GM18517 (cell line): ENCODE results near the gene SLC9A5.

Source experiments
- ATAC-seq: cut with Tn5 transposase; IDR thresholded peaks from one replicate; pipeline ENCODE4 v1.9.1; 2021; ENCODE audit warnings: mild to moderate bottlenecking, moderate library complexity; ENCODE audit not compliant: unreplicated experiment

The SLC9A5 gene

GRCh38 chr16:67304020-67304419 lies 55.2 kb downstream of the SLC9A5 start:
- no peak for ATAC-seq

GRCh38 chr16:67305216-67306071 lies 56.7 kb downstream of the SLC9A5 start:
- no peak for ATAC-seq

GRCh38 chr16:67310561-67310960 lies 61.8 kb downstream of the SLC9A5 start:
- ATAC-seq = no peak

DNA sequence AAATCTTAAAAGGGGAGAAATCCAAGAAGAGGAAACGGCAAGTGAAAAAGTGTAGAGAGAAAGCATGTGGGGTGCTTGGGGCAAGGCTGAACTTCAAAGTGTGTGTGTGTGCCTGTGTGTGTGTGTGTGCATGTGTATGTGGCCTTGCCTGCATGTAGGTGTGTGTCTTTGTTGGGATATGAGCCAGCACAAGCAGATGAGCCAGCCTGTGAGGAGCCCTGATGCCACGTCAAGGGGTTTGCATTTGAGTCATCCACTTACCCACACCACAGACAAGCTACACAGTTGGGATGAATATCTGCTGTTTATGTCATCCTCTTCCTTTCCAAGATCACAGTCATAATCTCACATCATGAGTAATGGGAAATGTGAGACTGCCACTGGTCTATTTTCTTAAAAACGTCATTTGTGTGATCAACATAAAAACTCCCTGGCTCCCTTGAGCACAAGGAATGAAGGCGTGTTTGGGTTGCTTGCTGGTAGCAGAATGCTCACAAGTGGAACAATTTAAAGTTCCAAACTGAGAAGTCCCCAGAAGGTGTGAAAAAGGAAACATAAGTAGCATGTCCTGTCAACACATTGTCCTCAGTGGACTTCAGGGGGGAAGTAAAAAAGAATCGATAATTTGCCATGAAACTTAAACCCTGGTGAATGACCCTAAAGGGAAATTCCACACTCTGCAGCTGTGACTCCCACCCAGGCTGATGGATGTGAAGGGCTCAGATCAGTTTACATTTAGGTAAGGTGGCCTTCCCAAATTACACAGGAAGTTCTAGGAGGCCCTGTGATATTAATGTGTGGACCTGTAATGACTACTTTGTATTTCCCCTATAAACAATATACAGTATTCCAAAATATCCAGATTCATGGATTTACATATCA lies 63.1 kb downstream of the SLC9A5 start:
- peak; percentile 79 for ATAC-seq

GRCh38 chr16:67312719-67313118 lies 63.9 kb downstream of the SLC9A5 start:
- ATAC-seq = no peak

DNA sequence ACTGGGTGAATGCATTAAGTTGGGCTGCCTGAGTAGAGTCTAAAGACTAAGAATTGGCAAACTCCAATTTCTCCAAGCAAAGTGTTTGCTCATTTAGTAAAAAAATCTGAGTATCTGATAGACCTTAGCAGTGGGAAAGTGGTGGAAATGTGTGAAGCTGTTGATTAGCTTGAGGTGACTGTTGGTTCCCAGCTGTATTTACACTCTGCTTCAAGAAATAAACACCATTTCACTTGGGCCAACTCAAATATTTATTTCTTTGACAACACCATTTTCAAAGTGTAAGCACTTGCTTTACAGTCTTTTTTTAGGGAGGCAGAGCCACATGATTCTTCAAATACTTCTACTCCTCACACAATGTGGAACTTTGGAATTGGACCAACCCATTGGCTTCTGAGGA lies 69.1 kb downstream of the SLC9A5 start:
- no peak for ATAC-seq
